Muscle layer of colon (tissue), 2 donors: Measurements from ENCODE around the gene LRRC7.

ENCODE experiments used
- H3K27ac ChIP-seq: one replicate; pipeline ENCODE4 v1.7.0; 2013; ENCODE audit warnings: low read depth, mild to moderate bottlenecking, low read length, moderate library complexity
- H3K27me3 ChIP-seq, 2 donors: one replicate each; pipeline ENCODE4 v1.7.0; 2013; ENCODE audit warnings: low read length in 2 of 2, mild to moderate bottlenecking in 2 of 2; ENCODE audit not compliant: insufficient read depth in 2 of 2, control insufficient read depth in 1 of 2
- H3K36me3 ChIP-seq: one replicate; pipeline ENCODE4 v1.7.0; 2013; ENCODE audit warnings: mild to moderate bottlenecking, low read length; ENCODE audit not compliant: insufficient read depth
- H3K4me1 ChIP-seq: one replicate; pipeline ENCODE4 v1.7.0; 2013; ENCODE audit warnings: mild to moderate bottlenecking, low read length; ENCODE audit not compliant: insufficient read depth
- H3K4me3 ChIP-seq, 2 donors: one replicate each; pipeline ENCODE4 v1.7.0; 2013; ENCODE audit warnings: low read length in 2 of 2, low read depth in 1 of 2, mild to moderate bottlenecking in 1 of 2, moderate library complexity in 1 of 2
- H3K9ac ChIP-seq: one replicate; pipeline ENCODE4 v1.7.0; 2013; ENCODE audit warnings: low read length
- H3K9me3 ChIP-seq: one replicate; pipeline ENCODE4 v1.7.0; 2013; ENCODE audit warnings: mild to moderate bottlenecking, low read length
- donor health status: abdominal sarcoma.
- donor health status: Adenocarcinoma of cecum.

Gene LRRC7

GRCh38 chr1:69657971-69658370, 90.2 kb downstream of the LRRC7 start:
- Histone ChIP-seq H3K9ac (no peak overlapping the region), H3K9me3 (no peaks in the 10 kb centered on the region), H3K27me3 (no peaks in the 10 kb centered on the region), H3K4me1 (no peaks in the 10 kb centered on the region), H3K4me3 (no peak overlapping the region), H3K36me3 (no peaks in the 10 kb centered on the region), H3K27ac (no peak overlapping the region)

DNA sequence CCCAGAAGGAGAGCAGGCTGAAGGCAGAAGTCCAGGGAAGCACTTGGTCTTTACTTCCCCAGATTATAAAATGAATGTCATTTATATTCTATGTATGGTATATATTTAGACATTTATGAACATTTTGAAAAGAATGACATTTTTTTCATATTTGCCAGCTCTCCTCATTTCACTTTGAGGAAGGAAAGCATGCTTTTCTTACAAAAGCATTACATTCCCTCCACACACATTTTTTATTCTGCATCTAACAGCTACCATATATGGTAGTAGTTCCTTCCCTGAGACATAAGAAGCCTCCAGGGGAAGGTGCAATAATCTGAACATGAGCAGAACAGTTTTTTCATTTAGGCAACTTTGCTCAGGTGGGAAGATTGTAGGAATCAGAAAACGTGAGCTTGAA, 94.0 kb downstream of the LRRC7 start:
- no peak overlapping the region for H3K4me3 ChIP-seq
- H3K27ac ChIP-seq: no peak overlapping the region

GRCh38 chr1:69662321-69662720, 94.6 kb downstream of the LRRC7 start:
- Histone ChIP-seq H3K4me3 (no peak overlapping the region), H3K9ac (no peak overlapping the region), H3K27me3 (no peaks in the 10 kb centered on the region), H3K4me1 (no peaks in the 10 kb centered on the region), H3K36me3 (no peaks in the 10 kb centered on the region), H3K27ac (no peak overlapping the region), H3K9me3 (no peaks in the 10 kb centered on the region)

More for the DNA sequence above, 94.0 kb downstream of the LRRC7 start:
- Histone ChIP-seq H3K4me1 (no peaks in the 10 kb centered on the region), H3K36me3 (no peaks in the 10 kb centered on the region), H3K9me3 (no peaks in the 10 kb centered on the region), H3K27me3 (no peaks in the 10 kb centered on the region), H3K9ac (no peak overlapping the region)

GRCh38 chr1:69671363-69672010, 103.8 kb downstream of the LRRC7 start:
- Histone ChIP-seq H3K27me3 (no peaks in the 10 kb centered on the region), H3K36me3 (no peaks in the 10 kb centered on the region), H3K9ac (no peak overlapping the region), H3K27ac (no peak overlapping the region), H3K9me3 (no peaks in the 10 kb centered on the region), H3K4me1 (no peaks in the 10 kb centered on the region), H3K4me3 (no peak overlapping the region)

GRCh38 chr1:69673321-69673720, 105.6 kb downstream of the LRRC7 start:
- no peak overlapping the region for H3K27ac ChIP-seq
- no peak overlapping the region for H3K9ac ChIP-seq
- H3K36me3 ChIP-seq: no peaks in the 10 kb centered on the region
- no peaks in the 10 kb centered on the region for H3K4me1 ChIP-seq
- H3K4me3 ChIP-seq: no peak overlapping the region
- H3K27me3 ChIP-seq: no peaks in the 10 kb centered on the region
- H3K9me3 ChIP-seq: no peaks in the 10 kb centered on the region

DNA sequence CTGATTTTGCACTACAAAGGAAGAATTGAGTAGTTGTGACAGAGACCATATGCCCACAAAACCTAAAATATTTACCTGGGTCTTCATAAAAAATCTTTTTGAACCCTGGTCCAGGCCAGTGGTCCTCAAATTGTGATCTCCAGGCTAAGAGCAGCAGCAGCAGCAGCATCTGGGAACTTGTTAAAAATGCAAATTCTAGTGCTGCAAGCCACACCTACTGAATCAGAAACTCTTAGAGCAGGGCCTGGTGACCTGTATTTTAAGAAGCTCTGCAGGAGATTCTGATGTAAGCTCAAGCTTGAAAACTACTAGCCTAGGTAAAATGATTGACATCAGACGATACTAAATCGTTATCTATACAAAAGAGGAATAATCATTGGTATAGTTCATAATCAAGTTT, 112.2 kb downstream of the LRRC7 start:
- H3K9ac ChIP-seq: no peak overlapping the region
- no peak overlapping the region for H3K4me3 ChIP-seq
- no peaks in the 10 kb centered on the region for H3K27me3 ChIP-seq
- no peaks in the 10 kb centered on the region for H3K4me1 ChIP-seq
- no peaks in the 10 kb centered on the region for H3K9me3 ChIP-seq
- H3K27ac ChIP-seq: no peak overlapping the region
- H3K36me3 ChIP-seq: no peaks in the 10 kb centered on the region

DNA sequence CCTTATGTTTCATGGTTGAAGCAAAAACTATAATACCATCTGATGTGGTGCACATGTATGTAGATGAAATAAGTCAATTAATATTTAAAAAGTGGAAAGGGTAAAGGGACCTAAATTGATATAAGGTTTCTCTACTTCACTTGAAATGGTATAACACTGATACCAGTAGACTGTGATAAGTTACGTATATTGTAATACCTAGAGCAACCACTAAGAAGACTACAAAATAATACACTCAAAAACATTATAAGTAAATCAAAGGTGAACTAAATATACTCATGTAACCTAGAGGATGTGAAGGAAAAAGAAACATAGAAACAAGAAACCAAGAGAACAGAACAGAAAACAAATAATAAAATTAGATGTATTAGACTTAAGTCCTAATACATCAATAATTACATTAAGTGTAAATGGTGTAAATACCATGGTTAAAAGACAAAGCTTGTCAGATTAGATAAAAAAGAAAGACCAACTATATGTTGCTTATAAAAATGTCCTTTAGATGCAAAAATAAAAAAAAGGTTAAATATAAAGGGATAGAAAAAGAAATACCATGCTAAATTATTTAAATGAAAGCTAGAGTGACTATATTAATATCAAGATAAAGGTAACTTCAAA, 118.8 kb downstream of the LRRC7 start:
- no peak overlapping the region for H3K27ac ChIP-seq
- H3K4me1 ChIP-seq: no peaks in the 10 kb centered on the region
- no peaks in the 10 kb centered on the region for H3K27me3 ChIP-seq
- no peaks in the 10 kb centered on the region for H3K36me3 ChIP-seq
- no peaks in the 10 kb centered on the region for H3K9me3 ChIP-seq
- no peak overlapping the region for H3K9ac ChIP-seq
- no peak overlapping the region for H3K4me3 ChIP-seq

DNA sequence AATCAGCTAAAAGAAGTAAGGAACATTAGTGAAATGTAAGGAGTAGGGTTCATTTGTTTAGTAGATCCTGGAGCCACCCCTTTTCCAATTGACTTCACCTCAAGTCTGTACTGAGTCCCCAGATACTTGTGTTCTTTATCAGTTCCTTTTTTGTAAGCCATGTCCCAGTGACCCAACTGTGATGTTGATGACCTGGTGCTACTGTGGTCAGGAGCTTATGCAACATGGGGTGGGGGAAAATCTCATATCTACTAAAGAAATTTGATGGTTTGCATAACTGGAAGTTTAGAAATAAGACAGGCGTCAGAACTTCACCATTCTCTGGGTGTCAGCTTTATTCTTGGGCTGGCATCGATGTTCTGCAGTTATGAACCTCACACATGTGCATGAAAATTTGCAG, 120.5 kb downstream of the LRRC7 start:
- H3K27ac ChIP-seq: no peak overlapping the region
- no peaks in the 10 kb centered on the region for H3K27me3 ChIP-seq
- no peaks in the 10 kb centered on the region for H3K9me3 ChIP-seq
- no peak overlapping the region for H3K4me3 ChIP-seq
- H3K9ac ChIP-seq: no peak overlapping the region
- H3K36me3 ChIP-seq: no peaks in the 10 kb centered on the region
- no peaks in the 10 kb centered on the region for H3K4me1 ChIP-seq

DNA sequence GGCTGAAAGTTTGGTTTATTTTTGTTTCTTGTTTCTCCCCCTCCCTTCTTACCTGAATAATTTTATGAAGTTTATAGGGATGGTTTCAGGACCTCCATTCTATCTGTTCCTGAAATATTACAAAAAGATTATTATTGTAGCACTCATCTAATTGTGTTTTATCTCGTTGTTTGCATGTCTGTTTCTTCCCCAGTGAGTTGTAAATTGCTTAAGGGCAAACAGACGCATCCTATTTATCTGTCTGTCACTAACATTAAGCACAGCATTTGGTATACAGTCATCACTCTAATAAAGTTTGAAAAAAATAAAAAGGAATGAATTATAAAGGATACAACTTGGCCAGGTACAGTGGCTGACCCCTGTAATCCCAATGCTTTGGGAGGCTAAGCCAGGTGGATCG, 123.5 kb downstream of the LRRC7 start:
- H3K36me3 ChIP-seq: no peaks in the 10 kb centered on the region
- H3K27me3 ChIP-seq: no peaks in the 10 kb centered on the region
- no peaks in the 10 kb centered on the region for H3K9me3 ChIP-seq
- H3K4me3 ChIP-seq: no peak overlapping the region
- H3K4me1 ChIP-seq: no peaks in the 10 kb centered on the region
- no peak overlapping the region for H3K9ac ChIP-seq
- H3K27ac ChIP-seq: no peak overlapping the region

- Histone ChIP-seq H3K27me3 (no peaks in the 10 kb centered on the region), H3K9ac (no peak overlapping the region), H3K4me1 (no peaks in the 10 kb centered on the region), H3K4me3 (no peak overlapping the region), H3K27ac (no peak overlapping the region), H3K36me3 (no peaks in the 10 kb centered on the region), H3K9me3 (no peaks in the 10 kb centered on the region)
Measured at GRCh38 chr1:69693921-69694675, 126.4 kb downstream of the LRRC7 start.

- Histone ChIP-seq H3K4me1 (no peaks in the 10 kb centered on the region), H3K4me3 (no peak overlapping the region), H3K27ac (no peak overlapping the region), H3K27me3 (no peaks in the 10 kb centered on the region), H3K9ac (no peak overlapping the region), H3K36me3 (no peaks in the 10 kb centered on the region), H3K9me3 (no peaks in the 10 kb centered on the region)
Measured at GRCh38 chr1:69697340-69697739, 129.6 kb downstream of the LRRC7 start.
